M059J (cell line): ENCODE results near the gene AASDHPPT. TPM values are rescaled to one million over a fixed set of nuclear protein-coding genes. Genes with fewer than 3 reads are reported as not detected.

Experiments used
- DNase-seq: peaks from one replicate; pipeline ENCODE4 v3.0.0-alpha.2; 2012; ENCODE audit warnings: low read depth
- total RNA-seq: library from RNA; depleted of rRNA; stranded (reverse); fragments of >200 nt; shearing (Covaris generic); gene quantifications from 2 replicates; pipeline ENCODE4 v1.2.3, GENCODE V29; 2014

Gene AASDHPPT
- total RNA-seq, 1 experiment from 2014 or later, result 58.6 TPM

DNA sequence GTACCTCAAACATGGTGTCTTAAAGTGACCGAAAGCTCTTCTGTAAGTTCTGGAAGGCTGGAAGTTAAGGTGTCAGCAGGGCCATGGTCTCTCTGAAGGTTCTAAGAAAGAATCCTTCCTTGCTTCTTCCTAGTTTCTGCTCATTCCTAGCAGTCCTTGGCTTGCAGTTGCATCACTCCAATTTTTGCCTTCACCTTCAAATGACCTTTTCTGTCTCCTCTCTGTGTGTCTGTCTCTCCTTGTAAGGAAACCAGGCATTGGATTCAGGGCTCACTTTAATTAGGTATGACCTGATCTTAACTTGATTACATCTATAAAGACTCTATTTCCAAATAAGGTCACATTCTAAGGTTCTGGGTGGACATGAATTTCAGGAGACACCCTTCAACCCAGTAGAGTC is 8.7 kb downstream of the AASDHPPT start:
- DNase-seq, result peak; percentile 7

DNA sequence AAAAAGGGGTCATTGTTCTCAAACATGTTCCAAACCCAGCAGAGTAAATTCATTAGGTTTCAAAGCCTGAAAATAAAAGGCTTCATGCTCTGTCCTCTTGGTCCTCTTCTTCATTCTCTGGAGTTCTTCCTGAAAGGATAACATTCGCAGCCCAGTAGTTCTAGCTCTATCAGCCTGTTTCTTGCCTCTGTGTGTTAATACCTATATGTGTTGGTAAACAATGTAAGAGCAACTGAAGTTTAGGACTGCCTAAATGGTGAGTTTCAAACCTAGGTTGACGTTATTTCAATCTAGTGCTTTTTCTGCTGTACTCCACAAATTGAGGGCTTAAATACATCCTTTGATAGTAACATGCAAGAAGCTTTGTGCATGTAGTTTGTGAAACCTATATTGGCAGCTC is 9.4 kb downstream of the AASDHPPT start:
- no peak for DNase-seq

DNA sequence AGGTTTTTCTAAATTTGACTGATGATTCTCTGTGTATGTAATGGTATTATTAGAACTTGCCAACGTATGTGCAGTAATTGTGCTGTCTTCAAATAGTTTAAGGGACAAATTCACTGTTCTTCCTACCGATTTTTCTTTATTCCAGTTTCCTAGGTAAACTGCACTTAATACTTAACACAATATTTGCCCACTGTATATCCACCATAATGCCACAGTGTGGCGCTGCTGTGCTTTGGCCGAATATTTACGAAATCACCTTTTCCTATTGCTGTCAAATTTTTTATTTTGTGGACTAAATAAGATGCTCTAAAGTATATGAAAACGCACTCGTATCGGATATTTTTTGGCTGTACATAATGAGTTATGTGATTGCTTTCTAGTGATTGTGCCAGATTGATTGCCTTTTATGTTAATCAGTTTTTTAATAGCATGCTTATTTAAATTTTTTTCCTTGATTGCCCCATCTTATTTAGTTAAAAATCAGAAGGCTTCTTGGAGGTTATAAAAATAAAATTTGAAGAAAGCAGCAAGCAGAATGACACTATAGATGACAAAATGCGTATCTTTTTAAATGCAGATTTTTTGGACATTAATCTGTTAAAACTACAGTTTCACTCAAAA is 10.5 kb downstream of the AASDHPPT start:
- DNase-seq, result peak; percentile 66

DNA sequence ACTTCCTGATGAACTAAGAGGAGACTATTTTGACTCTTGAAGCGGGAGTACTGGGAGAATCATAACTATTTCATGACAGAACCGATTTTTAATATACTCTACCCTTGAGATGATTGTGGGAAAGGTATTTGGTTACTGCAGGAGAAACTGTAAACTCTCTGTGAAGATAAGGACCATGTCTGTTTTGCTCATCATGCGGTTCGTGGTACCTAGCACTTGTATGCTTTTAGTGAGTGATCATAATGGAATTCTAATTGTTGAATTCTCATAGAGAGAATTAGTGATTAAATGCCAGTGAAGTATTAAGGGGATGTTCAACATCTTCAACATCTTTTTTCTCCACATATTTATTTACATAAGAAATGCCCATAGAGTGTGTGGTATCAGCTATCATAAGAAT is 11.4 kb downstream of the AASDHPPT start:
- DNase-seq, result peak; percentile 31

DNA sequence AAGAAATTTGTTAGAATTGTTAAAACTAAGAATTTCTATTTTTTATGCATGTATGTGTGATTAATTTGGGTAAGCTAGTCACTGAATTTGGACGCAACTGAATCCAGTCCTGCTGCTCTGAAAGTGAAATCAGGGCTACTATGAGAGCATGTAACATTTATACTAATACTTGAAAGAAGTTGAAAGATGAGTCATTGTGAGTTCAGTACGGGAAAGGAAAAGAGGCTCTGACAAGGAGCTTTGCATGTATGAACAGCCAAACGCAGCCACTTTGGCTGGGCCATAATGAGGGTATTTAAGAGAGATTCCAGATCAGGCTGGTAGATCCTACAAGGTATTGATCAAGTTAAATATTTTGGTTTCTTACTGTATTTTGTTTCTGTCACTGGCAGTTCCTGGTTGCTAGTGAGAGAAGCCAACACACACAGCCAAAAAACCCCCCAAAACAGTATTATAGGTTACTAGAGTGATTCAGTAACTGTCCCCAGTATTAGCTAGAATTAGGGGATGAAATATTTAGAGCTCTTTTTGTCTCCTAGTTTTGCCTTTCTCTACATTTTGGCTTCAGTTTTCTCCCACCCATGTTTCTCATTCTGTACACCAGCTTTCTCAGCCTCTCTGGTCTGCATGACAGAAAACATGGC is 14.1 kb downstream of the AASDHPPT start:
- DNase-seq, result peak; percentile 63

DNA sequence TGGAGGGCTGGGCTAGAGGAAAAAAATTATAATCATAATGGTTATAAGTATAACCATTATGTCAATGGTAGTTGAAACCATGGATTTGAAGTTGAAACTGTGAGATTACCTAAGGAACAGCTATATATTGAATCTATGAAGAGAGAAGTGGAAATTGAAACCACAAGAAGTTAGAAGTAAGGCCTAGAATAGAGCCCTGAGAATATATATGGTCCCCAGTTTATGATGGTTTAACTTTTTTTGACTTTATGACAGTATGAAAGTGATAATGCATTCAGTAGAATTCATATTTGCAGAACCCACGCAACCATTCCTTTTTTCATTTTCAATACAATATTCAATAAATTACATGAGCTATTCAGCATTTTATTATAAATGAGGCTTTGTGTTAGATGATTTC is 15.0 kb downstream of the AASDHPPT start:
- no peak for DNase-seq

DNA sequence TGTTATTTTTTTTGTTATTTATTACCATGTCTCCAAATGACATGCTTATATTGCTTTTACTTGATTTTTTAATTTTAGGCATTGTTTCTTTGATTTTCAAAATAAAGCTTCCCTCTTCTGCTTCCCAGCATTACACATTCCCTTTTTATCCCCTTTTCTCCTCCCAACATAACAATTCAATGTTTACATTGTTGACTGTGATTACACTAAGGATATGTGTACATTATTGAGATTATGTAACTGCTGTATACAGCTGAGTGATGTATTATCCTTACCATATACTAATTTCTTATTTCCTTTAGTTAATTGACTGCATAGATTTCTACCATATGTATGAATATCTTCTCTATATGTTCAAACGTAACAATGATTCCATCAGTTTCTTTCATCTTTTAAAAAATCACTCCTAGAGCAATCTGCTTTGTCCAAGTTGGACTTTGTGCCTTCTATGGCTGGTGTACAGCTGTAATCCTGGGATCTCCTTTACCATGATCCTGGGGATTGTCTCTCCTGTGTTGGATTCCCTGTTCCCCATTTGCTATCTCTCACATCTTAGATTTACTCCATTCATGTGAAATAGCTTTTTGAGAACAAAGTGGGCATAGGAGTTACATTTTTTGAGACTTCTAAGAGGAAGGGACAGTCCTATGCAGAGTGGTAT is 21.6 kb downstream of the AASDHPPT start:
- DNase-seq, result no peak

DNA sequence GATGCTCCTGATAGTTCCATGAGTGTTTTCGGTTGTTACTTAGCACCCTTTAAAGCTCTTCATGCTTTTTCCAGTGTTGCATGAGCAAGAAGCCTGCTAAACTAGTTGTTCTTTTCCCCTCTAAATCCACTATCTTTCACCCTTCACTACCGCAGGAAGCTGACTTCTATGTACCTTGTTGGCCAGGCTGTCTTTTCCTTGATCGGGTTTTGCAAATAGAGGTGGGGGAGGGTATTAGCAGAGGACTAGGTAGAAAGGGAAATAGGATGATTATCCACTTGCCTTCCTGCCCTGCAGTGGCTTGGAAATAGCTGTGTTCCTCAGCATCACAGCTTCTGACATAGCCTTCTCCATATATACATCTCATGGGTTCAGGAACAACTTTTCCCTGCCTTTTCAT is 23.9 kb downstream of the AASDHPPT start:
- DNase-seq, result no peak

DNA sequence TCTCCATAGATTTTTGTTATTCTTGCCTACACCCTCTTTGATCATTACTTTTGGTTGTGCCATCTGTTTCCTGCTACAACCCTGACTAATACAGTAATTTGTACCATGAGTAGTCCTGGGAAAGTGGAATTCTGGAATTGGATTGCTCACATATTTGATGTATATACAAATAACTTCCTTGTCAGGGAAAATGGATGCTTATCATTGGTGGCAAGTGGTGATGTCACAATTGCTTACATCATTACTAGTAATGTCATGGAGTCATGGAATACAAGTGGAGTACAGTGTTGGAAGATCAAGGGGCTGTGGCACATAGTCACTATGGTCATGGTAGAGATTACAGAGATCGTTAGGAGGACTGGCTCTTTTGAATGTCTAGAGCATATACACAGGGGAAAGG is 24.4 kb downstream of the AASDHPPT start:
- DNase-seq, result no peak

DNA sequence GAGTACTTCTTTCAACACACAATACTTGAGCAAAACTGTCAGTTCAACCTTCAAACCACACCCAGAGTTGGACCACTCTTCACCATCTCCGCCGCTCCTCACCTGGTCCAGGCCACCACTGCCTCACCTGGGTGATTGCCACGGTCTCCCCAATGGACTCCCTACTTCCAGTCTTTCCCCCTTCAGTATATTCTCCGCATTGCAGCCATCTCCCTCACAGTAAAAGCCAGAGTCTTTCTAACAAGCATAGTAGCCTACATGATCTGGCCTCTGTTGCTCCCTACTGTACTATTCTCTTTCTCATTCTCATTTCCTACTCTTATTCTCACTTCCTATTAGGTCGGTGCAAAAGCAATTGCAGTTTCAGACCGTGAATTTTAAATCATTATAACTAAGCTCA is 28.5 kb downstream of the AASDHPPT start:
- DNase-seq, result no peak

DNA sequence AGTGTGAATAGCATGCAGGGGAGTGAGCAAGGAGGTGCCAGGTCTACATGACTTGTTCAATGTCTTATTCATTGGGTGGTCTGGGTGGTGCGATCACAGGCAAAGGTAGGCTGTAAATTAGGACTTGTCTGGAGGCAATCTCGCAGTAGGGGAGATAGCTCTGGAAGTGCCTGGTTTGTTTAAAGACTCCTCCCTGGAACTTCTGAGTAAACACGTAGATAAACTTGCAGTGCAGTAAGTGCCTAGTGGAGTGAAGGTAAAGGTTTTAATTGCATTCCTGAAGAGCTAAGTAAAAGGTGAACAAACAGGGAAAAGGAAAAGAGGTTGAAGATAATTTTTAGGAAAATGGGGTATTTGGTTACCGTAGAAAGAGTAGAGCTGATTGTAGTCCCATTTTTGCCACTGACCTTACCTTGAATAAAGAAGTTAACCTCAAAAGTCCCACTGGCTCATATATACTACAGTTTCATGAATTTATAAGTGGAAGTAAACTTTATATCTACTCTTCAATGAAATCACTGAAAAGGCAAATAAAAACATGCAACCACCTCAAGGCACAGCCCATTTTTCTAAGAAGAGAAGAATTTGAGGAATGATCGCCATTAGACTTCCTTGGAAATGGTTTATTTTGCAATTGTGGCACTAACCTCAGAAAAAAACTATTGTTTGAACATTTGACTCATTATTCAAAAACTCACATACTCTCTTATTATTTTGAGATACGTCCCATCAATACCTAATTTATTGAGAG is 44.3 kb downstream of the AASDHPPT start:
- DNase-seq, result peak; percentile 25

DNA sequence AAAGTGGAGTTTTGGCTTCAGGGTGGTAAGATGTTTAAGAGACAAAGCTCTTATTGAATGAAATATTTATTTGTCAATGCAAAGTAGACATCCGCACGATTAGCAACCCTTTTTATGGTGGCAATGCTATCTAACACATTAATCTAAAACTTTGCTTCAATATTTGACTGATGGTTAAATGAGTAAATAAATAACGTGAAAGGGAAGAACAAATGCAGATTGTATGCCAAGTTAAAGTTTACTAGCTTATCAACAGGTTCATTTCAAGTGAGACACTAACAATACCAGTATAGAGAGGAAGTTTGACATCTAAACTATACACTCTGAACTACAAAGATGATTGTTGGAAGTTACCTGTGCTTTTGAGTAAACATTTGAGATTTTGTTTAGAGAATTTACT is 50.1 kb downstream of the AASDHPPT start:
- DNase-seq, result no peak

DNA sequence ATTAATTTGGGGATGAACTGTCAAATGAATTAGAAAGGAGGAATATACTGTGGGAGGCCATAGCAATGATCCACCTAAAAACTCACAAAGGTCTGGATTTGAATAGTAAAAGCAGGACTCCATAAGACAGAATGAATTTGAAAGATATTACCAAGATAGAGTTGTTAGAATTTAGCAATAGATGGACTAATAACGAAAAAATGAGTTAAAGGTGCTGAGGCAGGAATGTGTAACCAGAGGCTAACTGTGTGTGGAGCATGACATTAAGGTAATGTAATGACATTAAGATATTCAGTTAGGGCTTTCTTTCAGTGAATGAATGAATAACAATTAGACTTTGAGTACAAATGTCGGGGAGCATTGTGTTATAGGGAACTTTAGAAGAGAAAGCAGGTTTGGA is 51.3 kb downstream of the AASDHPPT start:
- no peak for DNase-seq

DNA sequence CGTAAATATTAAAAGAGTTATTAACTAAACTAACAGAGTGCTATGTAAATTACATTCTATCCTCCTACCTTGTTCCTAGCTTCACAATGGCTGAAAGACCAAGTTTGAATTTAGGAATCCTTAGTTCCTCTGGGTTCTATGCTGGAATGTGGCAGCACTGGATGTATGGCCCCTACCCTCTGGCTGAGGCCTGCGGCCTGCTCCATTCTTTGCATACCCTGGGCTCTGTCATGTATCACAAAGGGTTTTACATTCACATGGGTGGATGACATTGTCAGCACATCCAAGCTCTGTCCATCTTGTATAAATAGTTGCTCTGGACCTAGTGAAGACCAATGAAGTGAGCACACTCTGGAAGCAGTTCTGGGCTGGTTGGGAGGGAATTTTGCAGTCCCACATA is 54.5 kb downstream of the AASDHPPT start:
- DNase-seq, result no peak

DNA sequence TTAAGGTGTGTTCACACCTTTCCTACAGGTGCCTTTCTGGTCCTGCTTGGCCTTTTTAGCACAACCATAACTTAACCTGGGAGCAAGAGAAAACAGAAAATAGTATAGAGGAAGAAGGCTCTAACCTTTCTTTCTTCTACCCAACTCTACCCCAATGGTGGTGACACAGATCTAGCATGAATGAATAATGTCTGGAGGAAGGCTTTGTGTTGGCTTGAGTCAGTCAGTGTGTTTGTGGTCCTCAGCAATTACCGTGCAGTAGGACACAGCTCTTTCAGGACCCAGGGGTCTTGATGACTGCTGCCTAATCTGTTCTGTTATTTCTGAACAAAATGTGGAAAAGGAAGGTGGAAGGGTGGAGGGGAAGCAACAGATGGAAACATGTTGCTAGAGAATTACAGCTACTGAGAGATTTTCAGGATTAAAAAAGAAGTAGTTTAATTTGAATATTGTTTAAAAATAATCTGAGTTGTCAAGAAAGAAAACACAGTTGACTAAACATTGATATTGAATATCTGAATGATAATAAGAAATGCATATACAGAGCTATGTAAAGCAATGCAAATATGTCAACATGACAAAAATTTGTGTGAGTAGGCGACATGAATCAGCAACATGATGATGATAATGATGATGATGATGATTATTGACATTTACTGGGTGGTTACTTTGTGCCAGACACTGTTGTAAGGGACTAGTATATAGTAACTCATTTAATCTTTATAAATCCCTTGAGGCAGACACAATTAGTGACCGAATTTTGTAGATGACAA is 55.3 kb downstream of the AASDHPPT start:
- DNase-seq, result no peak

DNA sequence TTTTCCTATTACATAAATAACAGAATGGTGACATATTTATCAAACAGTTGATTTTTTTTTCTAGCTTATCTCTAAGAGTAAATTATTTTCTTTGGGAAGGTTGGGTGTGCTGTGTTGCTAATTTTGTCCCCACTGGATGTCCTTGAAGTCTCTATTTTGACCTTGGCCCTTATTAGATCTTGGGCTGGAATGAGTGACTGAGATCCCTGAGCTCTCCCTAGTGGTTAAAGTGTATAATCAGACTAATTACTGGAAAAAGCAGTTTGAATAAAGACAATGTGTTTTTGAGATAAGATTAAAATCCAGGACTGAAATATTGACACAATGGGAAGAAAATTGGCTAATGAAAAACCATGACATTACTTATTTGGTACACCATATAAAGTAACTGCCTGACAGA is 56.1 kb downstream of the AASDHPPT start:
- no peak for DNase-seq

DNA sequence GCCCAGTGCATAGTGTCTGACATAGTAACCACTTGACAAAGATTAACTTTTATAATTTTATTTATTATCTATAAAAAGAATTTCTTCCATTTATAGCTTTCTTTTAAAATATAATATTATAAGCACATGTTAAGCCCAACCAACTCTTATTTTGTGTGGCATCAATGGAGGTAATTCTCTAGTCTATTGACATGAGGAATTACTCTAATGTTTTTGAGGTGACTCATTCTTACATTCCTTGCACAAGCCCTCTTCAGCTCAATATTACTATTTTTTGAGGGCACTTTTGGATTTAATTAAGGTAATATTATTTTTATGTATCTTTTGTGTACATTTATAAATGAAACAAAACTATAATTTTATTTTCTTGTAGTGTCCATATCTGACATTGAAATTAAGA is 59.6 kb downstream of the AASDHPPT start:
- peak; percentile 31 for DNase-seq

DNA sequence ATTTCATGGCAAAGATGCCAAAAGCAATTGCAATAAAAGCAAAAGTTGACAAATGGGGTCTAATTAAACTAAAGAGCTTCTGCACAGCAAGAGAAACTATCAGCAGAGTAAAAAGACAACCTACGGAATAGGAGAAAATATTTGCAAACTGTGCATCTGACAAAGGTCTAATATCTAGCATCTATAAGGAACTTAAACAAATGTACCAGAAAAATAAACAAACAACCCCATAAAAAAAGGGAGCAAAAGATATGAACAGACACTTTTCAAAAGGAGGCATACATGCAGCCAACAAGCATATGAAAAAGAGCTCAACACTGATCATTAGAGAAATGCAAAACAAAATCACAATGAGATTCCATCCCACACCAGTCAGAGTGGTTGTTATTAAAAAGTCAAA is 60.3 kb downstream of the AASDHPPT start:
- DNase-seq, result no peak
